IMR-90 (cell line): ENCODE data around the gene KIF12. TPM values are rescaled to one million over a fixed set of nuclear protein-coding genes. Genes with fewer than 3 reads are reported as not detected.
A peak's percentile ranks its signal among the peaks of the same experiment; 100 is the strongest.

Experiments used
- ATAC-seq: fragments of 200-7000 bp; cut with Tn5 transposase; 2 replicates; pipeline ENCODE4 v1.9.1; 2020; ENCODE audit warnings: low read depth, mild to moderate bottlenecking, moderate library complexity
- Bru-seq: library from RNA; stranded (reverse); fragments of 400-500 nt; gene quantifications from one replicate; lab custom pipeline; 2021; lab: Mats Ljungman, UMichigan
- BruChase-seq, 2 experiments: library from RNA; stranded (reverse); fragments of 400-500 nt; gene quantifications; one replicate each; lab custom pipeline; 2021; lab: Mats Ljungman, UMichigan
- BruUV-seq: library from RNA; stranded (reverse); fragments of 400-500 nt; replicated peaks from 2 replicates; lab custom pipeline; 2021; lab: Mats Ljungman, UMichigan
- CTCF ChIA-PET: fragments of 300-600 bp; formaldehyde crosslinking; extraction: SDS; loops from one replicate; lab custom pipeline; 2021; ENCODE audit warnings: antibody characterized with exemption; lab: Yijun Ruan, JAX
- POLR2A ChIA-PET: fragments of 300-600 bp; sonication (Branson Sonifier 250); formaldehyde crosslinking; loops from one replicate; lab custom pipeline; 2022; ENCODE audit warnings: antibody characterized with exemption; ENCODE audit not compliant: unreplicated experiment; lab: Charles Lee
- DNase-seq: peaks from one replicate; pipeline ENCODE4 v3.0.0; 2013
- H2AFZ ChIP-seq: replicated peaks from 2 replicates; pipeline ENCODE3; 2013; ENCODE audit warnings: low read length, mild to moderate bottlenecking; ENCODE audit not compliant: poor library complexity
- H2AK5ac ChIP-seq: 2 replicates; pipeline ENCODE4 v1.6.1; 2013; ENCODE audit warnings: low read depth, low read length, inconsistent platforms
- H2AK9ac ChIP-seq: replicated peaks from 2 replicates; pipeline ENCODE3; 2013; ENCODE audit warnings: mild to moderate bottlenecking, low read depth, low read length, moderate library complexity; ENCODE audit not compliant: poor library complexity
- H2BK120ac ChIP-seq: 2 replicates; pipeline ENCODE4 v1.6.1; 2013; ENCODE audit warnings: low read depth, low read length, inconsistent platforms
- H2BK15ac ChIP-seq: 3 replicates; pipeline ENCODE4 v1.6.1; 2013; ENCODE audit warnings: low read depth, low read length, inconsistent platforms
- H2BK20ac ChIP-seq: 2 replicates; pipeline ENCODE4 v1.6.1; 2013; ENCODE audit warnings: low read depth, mild to moderate bottlenecking, inconsistent platforms, low read length, moderate library complexity
- H2BK5ac ChIP-seq: 2 replicates; pipeline ENCODE4 v1.6.1; 2013; ENCODE audit warnings: mild to moderate bottlenecking, low read depth, low read length, inconsistent platforms; ENCODE audit not compliant: poor library complexity, severe bottlenecking
- H3K14ac ChIP-seq: replicated peaks from 2 replicates; pipeline ENCODE4 v1.6.1; 2013; ENCODE audit warnings: low read depth, low read length, inconsistent platforms
- H3K18ac ChIP-seq: 2 replicates; pipeline ENCODE4 v1.6.1; 2013; ENCODE audit warnings: low read depth, low read length, control low read depth
- H3K23ac ChIP-seq: 2 replicates; pipeline ENCODE4 v1.6.1; 2013; ENCODE audit warnings: low read depth, low read length, inconsistent platforms
- H3K27ac ChIP-seq: 2 replicates; pipeline ENCODE4 v1.5.1; 2013; ENCODE audit warnings: mild to moderate bottlenecking, control low read depth, low read length; ENCODE audit not compliant: insufficient read depth
- H3K27me3 ChIP-seq: 2 replicates; pipeline ENCODE4 v1.6.1; 2013; ENCODE audit warnings: low read length; ENCODE audit not compliant: control insufficient read depth, insufficient read depth
- H3K36me3 ChIP-seq: 2 replicates; pipeline ENCODE4 v1.6.1; 2013; ENCODE audit warnings: low read length, mixed read lengths; ENCODE audit not compliant: control insufficient read depth, insufficient read depth
- H3K4ac ChIP-seq: 2 replicates; pipeline ENCODE4 v1.6.1; 2013; ENCODE audit warnings: low read depth, low read length, inconsistent platforms
- H3K4me1 ChIP-seq: 2 replicates; pipeline ENCODE4 v1.6.1; 2013; ENCODE audit warnings: low read length, mixed read lengths; ENCODE audit not compliant: control insufficient read depth, insufficient read depth
- H3K4me2 ChIP-seq: 2 replicates; pipeline ENCODE4 v1.6.1; 2013; ENCODE audit warnings: low read depth, mild to moderate bottlenecking, control low read depth, low read length, moderate library complexity
- H3K4me3 ChIP-seq: 2 replicates; pipeline ENCODE4 v1.5.1; 2013; ENCODE audit warnings: low read depth, mild to moderate bottlenecking, control low read depth, low read length, moderate library complexity; ENCODE audit not compliant: insufficient read depth
- H3K56ac ChIP-seq: 2 replicates; pipeline ENCODE4 v1.6.1; 2013; ENCODE audit warnings: low read length, inconsistent platforms; ENCODE audit not compliant: insufficient read depth; ENCODE audit errors: extremely low read depth
- H3K79me1 ChIP-seq, 2 experiments: 2 replicates each; pipeline ENCODE4 v1.6.1; 2013; ENCODE audit warnings: low read length in 2 of 2, inconsistent platforms in 1 of 2, low read depth in 1 of 2
- H3K9ac ChIP-seq: 2 replicates; pipeline ENCODE4 v1.6.1; 2013; ENCODE audit warnings: low read depth, low read length, control low read depth
- H3K9me1 ChIP-seq: 2 replicates; pipeline ENCODE4 v1.6.1; 2013; ENCODE audit warnings: low read length, inconsistent platforms; ENCODE audit not compliant: insufficient read depth
- H3K9me3 ChIP-seq: 2 replicates; pipeline ENCODE4 v1.6.1; 2013; ENCODE audit warnings: low read length; ENCODE audit not compliant: control insufficient read depth, insufficient read depth
- H4K20me1 ChIP-seq: 2 replicates; pipeline ENCODE4 v1.6.1; 2013; ENCODE audit warnings: low read length, inconsistent platforms; ENCODE audit not compliant: insufficient read depth
- H4K5ac ChIP-seq: 2 replicates; pipeline ENCODE4 v1.6.1; 2013; ENCODE audit warnings: mild to moderate bottlenecking, low read depth, low read length, control low read depth
- H4K8ac ChIP-seq, 2 experiments: 2 replicates each; pipeline ENCODE4 v1.6.1; 2013; ENCODE audit warnings: low read depth in 2 of 2, low read length in 2 of 2, control low read depth in 1 of 2, inconsistent platforms in 1 of 2
- H4K91ac ChIP-seq: 2 replicates; pipeline ENCODE4 v1.6.1; 2013; ENCODE audit warnings: low read depth, low read length, inconsistent platforms; ENCODE audit not compliant: insufficient read depth
- BHLHE40 ChIP-seq: fragments of 150-350 bp; IDR thresholded peaks from 2 replicates; pipeline ENCODE4 v1.6.1; 2016; ENCODE audit warnings: mild to moderate bottlenecking, low read depth, low read length
- CEBPB ChIP-seq: IDR thresholded peaks from 2 replicates; pipeline ENCODE4 v1.6.1; 2012; ENCODE audit warnings: low read depth, low read length, improper control_type of control experiment
- ELK1 ChIP-seq: fragments of 150-350 bp; IDR thresholded peaks from 2 replicates; pipeline ENCODE4 v1.6.1; 2016; ENCODE audit warnings: low read depth, mild to moderate bottlenecking, low read length, moderate library complexity, borderline replicate concordance
- FOS ChIP-seq: fragments of 150-350 bp; IDR thresholded peaks from 2 replicates; pipeline ENCODE4 v1.6.1; 2016; ENCODE audit warnings: low read depth, low read length
- MAFK ChIP-seq: IDR thresholded peaks from 2 replicates; pipeline ENCODE4 v1.6.1; 2012; ENCODE audit warnings: low read depth, low read length, improper control_type of control experiment
- MAZ ChIP-seq: IDR thresholded peaks from 2 replicates; pipeline ENCODE4 v1.6.1; 2012; ENCODE audit warnings: low read depth, mild to moderate bottlenecking, low read length, improper control_type of control experiment, moderate library complexity, borderline replicate concordance
- POLR2A ChIP-seq: IDR thresholded peaks from 2 replicates; pipeline ENCODE4 v1.6.1; 2012; ENCODE audit warnings: mild to moderate bottlenecking, low read depth, low read length
- RCOR1 ChIP-seq: IDR thresholded peaks from 2 replicates; pipeline ENCODE4 v1.6.1; 2012; ENCODE audit warnings: mild to moderate bottlenecking, low read length, improper control_type of control experiment; ENCODE audit not compliant: insufficient replicate concordance
- RFX5 ChIP-seq: IDR thresholded peaks from 2 replicates; pipeline ENCODE4 v1.8.0; 2012; ENCODE audit warnings: low read depth, mild to moderate bottlenecking, low read length, moderate library complexity
- USF2 ChIP-seq: fragments of 150-350 bp; IDR thresholded peaks from 2 replicates; pipeline ENCODE4 v1.6.1; 2017; ENCODE audit warnings: mild to moderate bottlenecking, antibody characterized with exemption, low read length, low read depth
- WGBS, 2 experiments: methylation state at CpG; one replicate each; pipeline versions ENCODE4 v1.1.5 to v1.1.7; 2013; ENCODE audit warnings: missing lambda C conversion rate in 2 of 2; ENCODE audit not compliant: insufficient read length in 1 of 2; ENCODE audit errors: extremely low coverage in 2 of 2; 5-methylcytosine and 5-hydroxymethylcytosine counted together
- dilution Hi-C: fragments of 300-500 bp; cut with HindIII; formaldehyde crosslinking; loops from one replicate; pipeline ENCODE4 v1.14.3; 2018; ENCODE audit warnings: low sequenced_read_pairs; ENCODE audit not compliant: unreplicated experiment
- in situ Hi-C: fragments of 300-500 bp; cut with MboI; formaldehyde crosslinking; loops from 3 replicates; pipeline ENCODE4 v1.14.3; 2019; ENCODE audit warnings: low sequenced_read_pairs, inconsistent platforms, mixed read lengths
- intact Hi-C: fragments of 100-400 bp; cut with micrococcal nuclease; formaldehyde crosslinking; loops from 2 replicates; pipeline ENCODE4 v1.10.0; 2022
- long read RNA-seq: library from polyadenylated mRNA; unstranded; transcript quantifications from one replicate; pipeline ENCODE4 v2.0.0, GENCODE V29; 2021; ENCODE audit not compliant: unreplicated experiment
- polyA plus RNA-seq, 3 experiments: library from polyadenylated mRNA; depleted of rRNA; stranded (reverse); fragments of >200 nt; gene quantifications; 2 replicates each; pipeline ENCODE4 v1.2.3, GENCODE V29; 2012; ENCODE audit warnings: low replicate concordance in 1 of 3
- total RNA-seq: library from RNA; depleted of rRNA; stranded (reverse); fragments of >200 nt; gene quantifications from 2 replicates; pipeline ENCODE4 v1.2.3, GENCODE V29; 2012; rRNA removed

The KIF12 gene
- total RNA-seq (not detected in 2 replicates), polyA plus RNA-seq (2012; rRNA removed) (0.11 TPM in 1 of 2 replicates, not detected in the other), Bru-seq, nascent RNA (not detected), BruChase-seq, experiment 1, labeled RNA remaining after a 6-hour chase (not detected), BruChase-seq, experiment 2, labeled RNA remaining after a 2-hour chase (not detected)
- polyA plus RNA-seq (2012; cell fraction: cytosol; rRNA removed) = 0.04 TPM in 1 of 2 replicates, not detected in the other
- polyA plus RNA-seq (2012; cell fraction: nucleus; rRNA removed; ENCODE audit: low replicate concordance) = 0.21 and 0.58 TPM in 2 replicates
- long read RNA-seq = 0 reads

GRCh38 chr9:114098936-114099668 is at the start of gene KIF12:
Gene KIF12, minus strand, starts transcription at chr9:114099292. Its CDS starts 16 bp downstream, at chr9:114099276.
- Histone ChIP-seq H2AK9ac (peak within 1 kb of the TSS; percentile 58), H3K4me2 (peak within 1 kb of the TSS; percentile 78; the same call in 1 of the 2 replicates), H2AK5ac (no peak within 1 kb of the TSS), H3K9ac (no peak within 1 kb of the TSS), H3K9me1 (no peaks in the 10 kb centered on the region), H3K4me1 (no peaks in the 10 kb centered on the region), H3K27ac (no peak within 1 kb of the TSS), H4K5ac (no peak within 1 kb of the TSS), H3K79me1 (no peaks in the 10 kb centered on the region), H3K4me3 (peak within 1 kb of the TSS; percentile 34), H3K56ac (no peak within 1 kb of the TSS), H3K23ac (no peak within 1 kb of the TSS), H3K9me3 (peaks cover 16% of the 10 kb centered on the region), H3K14ac (no peak within 1 kb of the TSS), H3K27me3 (peaks cover 66% of the 10 kb centered on the region), H4K8ac (no peak within 1 kb of the TSS), H3K4ac (no peak within 1 kb of the TSS), H4K91ac (no peak within 1 kb of the TSS), H2BK120ac (no peak within 1 kb of the TSS), H3K18ac (no peak within 1 kb of the TSS), H2BK15ac (no peak within 1 kb of the TSS), H2BK20ac (no peak within 1 kb of the TSS), H4K20me1 (no peaks in the 10 kb centered on the region), H2BK5ac (no peak within 1 kb of the TSS), H3K36me3 (no peaks in the 10 kb centered on the region), H2AFZ (peak within 1 kb of the TSS; percentile 73)
- no TSS peak for BruUV-seq
- TF ChIP-seq BHLHE40 (no peak), FOS (no peak), MAFK (no peak), MAZ (no peak), CEBPB (no peak), ELK1 (no peak), USF2 (no peak), RCOR1 (no peak), POLR2A (no peak), RFX5 (no peak)
- in situ Hi-C loops = no loop called here
- WGBS, 2 experiments = 32% methylated on average over 8 of the region's 32 CpGs; no CpG with 5 or more reads in 1 of the 2 experiments
- CTCF ChIA-PET = interaction anchor here (0.9 to 2.6 kb wide), 4 partner anchors 9 to 200 kb away, joined by 3 to 6 read pairs (median 4); no protein-coding TSS in a partner anchor
- dilution Hi-C loops = no loop called here
- ATAC-seq = peak; percentile 28; the same call in 1 of the 2 replicates
- POLR2A ChIA-PET = no interaction called here
- DNase-seq = no peak
- intact Hi-C loops = no loop called here
